ENCODE data around the gene LIN52. TPM values are rescaled to one million over a fixed set of nuclear protein-coding genes. Genes with fewer than 3 reads are reported as not detected.

LIN52 gene
- total RNA-seq, 1 experiment from 2014 or later, result 6.7 TPM

DNA sequence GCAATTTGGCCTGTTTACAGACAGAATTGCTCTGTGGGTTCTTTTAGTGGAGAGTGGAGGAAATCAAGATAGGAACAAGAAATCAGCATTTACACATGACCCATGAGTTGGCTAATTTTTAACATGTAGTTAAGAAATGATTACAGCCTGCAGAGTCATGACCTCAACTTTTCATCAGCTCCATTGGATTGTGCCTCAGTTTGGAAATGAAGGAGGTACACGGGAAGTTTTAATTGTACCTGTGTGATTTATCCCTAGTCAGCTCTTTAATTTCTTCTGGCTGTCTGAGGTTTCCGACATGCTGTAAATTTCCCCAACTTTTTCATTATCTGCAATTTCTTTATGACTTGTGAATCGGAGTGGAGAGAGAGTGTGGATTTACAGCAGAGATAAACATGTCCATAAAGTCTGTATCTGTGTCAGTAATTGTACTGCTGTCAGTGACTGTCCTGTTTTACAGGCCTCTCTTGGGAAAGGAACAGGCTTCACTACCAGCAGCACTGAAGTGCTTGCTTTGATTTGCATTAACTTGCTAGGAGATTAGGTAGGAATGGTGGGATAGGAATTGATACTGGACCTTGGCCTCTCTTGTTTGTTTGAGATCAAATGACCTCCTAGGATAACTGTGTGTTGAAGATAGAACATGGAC is 49.2 kb downstream of the LIN52 start:
- Histone ChIP-seq H3K27me3 (ENCODE audit: control insufficient read depth, insufficient read depth, low read length) (no peaks in the 10 kb centered on the region), H3K4me1 (ENCODE audit: control insufficient read depth, insufficient read depth, low read length) (no peaks in the 10 kb centered on the region), H3K27ac (ENCODE audit: low read length) (no peak overlapping the region), H3K4me3 (ENCODE audit: low read depth in 2 of 2, low read length in 2 of 2) (no peak overlapping the region), H3K36me3 (ENCODE audit: control insufficient read depth, insufficient read depth, low read length) (no peaks in the 10 kb centered on the region), H3K9me3 (ENCODE audit: control insufficient read depth, insufficient read depth, low read depth, low read length) (no peaks in the 10 kb centered on the region)
- DNase-seq (ENCODE audit: low read depth, low spot score) (no peak), ATAC-seq (no peak)
- in situ Hi-C loops (cut with HindIII; ENCODE audit: low pct_unique_long_range_greater_than_20kb, low sequenced_read_pairs), result no loop called here
- no peak for TF ChIP-seq POLR2AphosphoS5 (IDR thresholded peaks at IDR 0.05; ENCODE audit: low read depth, low read length)
- intact Hi-C loops (cut with micrococcal nuclease; ENCODE audit: unreplicated experiment), result no loop called here
- BruUV-seq (replicated peaks), result no TSS peak
- ChIA-PET CTCF (interaction anchor here (0.6 kb wide), 1 partner anchor 23 kb away, joined by 3 read pairs; no protein-coding TSS in a partner anchor), POLR2A (no interaction called here)

DNA sequence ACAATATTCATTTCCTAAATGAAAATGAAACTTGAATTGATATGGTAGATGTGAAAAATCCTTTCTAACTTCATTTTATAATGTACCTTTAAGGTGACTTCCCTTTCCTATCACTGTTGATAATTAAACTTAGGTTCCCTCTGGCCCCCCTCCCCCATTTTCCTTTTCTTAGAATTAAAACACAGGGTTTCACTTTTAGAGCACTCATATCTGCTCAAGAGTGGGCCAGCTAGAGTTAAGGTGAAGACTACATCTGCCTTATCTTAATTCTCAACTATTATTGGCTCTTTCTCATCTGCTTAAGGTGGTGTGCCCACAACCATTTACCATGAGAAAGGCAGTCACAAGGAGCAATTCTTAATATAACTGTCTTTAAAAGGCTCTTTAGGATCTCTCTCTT is 49.7 kb downstream of the LIN52 start:
- DNase-seq (ENCODE audit: low read depth, low spot score) (no peak), ATAC-seq (no peak)
- TF ChIP-seq, protein P1, sequence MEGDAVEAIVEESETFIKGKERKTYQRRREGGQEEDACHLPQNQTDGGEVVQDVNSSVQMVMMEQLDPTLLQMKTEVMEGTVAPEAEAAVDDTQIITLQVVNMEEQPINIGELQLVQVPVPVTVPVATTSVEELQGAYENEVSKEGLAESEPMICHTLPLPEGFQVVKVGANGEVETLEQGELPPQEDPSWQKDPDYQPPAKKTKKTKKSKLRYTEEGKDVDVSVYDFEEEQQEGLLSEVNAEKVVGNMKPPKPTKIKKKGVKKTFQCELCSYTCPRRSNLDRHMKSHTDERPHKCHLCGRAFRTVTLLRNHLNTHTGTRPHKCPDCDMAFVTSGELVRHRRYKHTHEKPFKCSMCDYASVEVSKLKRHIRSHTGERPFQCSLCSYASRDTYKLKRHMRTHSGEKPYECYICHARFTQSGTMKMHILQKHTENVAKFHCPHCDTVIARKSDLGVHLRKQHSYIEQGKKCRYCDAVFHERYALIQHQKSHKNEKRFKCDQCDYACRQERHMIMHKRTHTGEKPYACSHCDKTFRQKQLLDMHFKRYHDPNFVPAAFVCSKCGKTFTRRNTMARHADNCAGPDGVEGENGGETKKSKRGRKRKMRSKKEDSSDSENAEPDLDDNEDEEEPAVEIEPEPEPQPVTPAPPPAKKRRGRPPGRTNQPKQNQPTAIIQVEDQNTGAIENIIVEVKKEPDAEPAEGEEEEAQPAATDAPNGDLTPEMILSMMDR (IDR thresholded peaks at IDR 0.05), result no peak
- TF ChIP-seq SIN3A (IDR thresholded peaks at IDR 0.05; ENCODE audit: borderline replicate concordance, insufficient read depth, low read depth, low read length) (no peak), TCF7L2 (IDR thresholded peaks at IDR 0.05; ENCODE audit: low read depth, low read length) (no peak), POLR2AphosphoS5 (IDR thresholded peaks at IDR 0.05; ENCODE audit: low read depth, low read length) (no peak)
- TF ChIP-seq, protein P2, sequence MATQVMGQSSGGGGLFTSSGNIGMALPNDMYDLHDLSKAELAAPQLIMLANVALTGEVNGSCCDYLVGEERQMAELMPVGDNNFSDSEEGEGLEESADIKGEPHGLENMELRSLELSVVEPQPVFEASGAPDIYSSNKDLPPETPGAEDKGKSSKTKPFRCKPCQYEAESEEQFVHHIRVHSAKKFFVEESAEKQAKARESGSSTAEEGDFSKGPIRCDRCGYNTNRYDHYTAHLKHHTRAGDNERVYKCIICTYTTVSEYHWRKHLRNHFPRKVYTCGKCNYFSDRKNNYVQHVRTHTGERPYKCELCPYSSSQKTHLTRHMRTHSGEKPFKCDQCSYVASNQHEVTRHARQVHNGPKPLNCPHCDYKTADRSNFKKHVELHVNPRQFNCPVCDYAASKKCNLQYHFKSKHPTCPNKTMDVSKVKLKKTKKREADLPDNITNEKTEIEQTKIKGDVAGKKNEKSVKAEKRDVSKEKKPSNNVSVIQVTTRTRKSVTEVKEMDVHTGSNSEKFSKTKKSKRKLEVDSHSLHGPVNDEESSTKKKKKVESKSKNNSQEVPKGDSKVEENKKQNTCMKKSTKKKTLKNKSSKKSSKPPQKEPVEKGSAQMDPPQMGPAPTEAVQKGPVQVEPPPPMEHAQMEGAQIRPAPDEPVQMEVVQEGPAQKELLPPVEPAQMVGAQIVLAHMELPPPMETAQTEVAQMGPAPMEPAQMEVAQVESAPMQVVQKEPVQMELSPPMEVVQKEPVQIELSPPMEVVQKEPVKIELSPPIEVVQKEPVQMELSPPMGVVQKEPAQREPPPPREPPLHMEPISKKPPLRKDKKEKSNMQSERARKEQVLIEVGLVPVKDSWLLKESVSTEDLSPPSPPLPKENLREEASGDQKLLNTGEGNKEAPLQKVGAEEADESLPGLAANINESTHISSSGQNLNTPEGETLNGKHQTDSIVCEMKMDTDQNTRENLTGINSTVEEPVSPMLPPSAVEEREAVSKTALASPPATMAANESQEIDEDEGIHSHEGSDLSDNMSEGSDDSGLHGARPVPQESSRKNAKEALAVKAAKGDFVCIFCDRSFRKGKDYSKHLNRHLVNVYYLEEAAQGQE (IDR thresholded peaks at IDR 0.05; ENCODE audit: insufficient read depth in 1 of 2, low read depth in 2 of 2, low read length in 1 of 2), result no peak
- POLR2A ChIA-PET, result no interaction called here
- Histone ChIP-seq H3K4me1 (ENCODE audit: control insufficient read depth, insufficient read depth, low read length) (no peaks in the 10 kb centered on the region), H3K9me3 (ENCODE audit: control insufficient read depth, insufficient read depth, low read depth, low read length) (no peaks in the 10 kb centered on the region), H3K27ac (ENCODE audit: low read length) (no peak overlapping the region), H3K36me3 (ENCODE audit: control insufficient read depth, insufficient read depth, low read length) (no peaks in the 10 kb centered on the region), H3K27me3 (ENCODE audit: control insufficient read depth, insufficient read depth, low read length) (no peaks in the 10 kb centered on the region), H3K4me3 (ENCODE audit: low read depth in 2 of 2, low read length in 2 of 2) (no peak overlapping the region)
- intact Hi-C loops (cut with micrococcal nuclease; ENCODE audit: unreplicated experiment), result no loop called here
- in situ Hi-C loops (cut with HindIII; ENCODE audit: low pct_unique_long_range_greater_than_20kb, low sequenced_read_pairs), result no loop called here
- CTCF ChIA-PET, result no interaction called here
- BruUV-seq (replicated peaks), result no TSS peak

DNA sequence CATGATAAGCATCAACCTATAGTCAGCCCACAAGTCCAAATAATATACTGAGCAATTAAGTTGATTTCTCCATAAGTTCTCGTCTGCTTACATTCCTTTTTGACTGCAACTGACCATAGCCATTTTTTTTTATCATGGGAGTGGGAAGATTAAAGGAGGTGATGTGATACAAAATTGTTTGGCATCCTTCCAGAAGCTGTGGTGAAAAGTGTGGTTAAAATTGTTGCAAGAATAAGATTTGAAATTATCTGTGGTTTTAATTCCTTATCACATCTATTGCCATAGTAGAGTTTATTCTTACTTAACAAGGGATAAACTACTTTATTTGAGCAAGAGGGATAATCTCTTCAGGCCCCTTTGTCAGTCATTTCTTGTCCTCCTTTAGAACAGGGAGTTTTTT is 50.7 kb downstream of the LIN52 start:
- Histone ChIP-seq H3K9me3 (ENCODE audit: control insufficient read depth, insufficient read depth, low read depth, low read length) (no peaks in the 10 kb centered on the region), H3K4me1 (ENCODE audit: control insufficient read depth, insufficient read depth, low read length) (no peaks in the 10 kb centered on the region; the same call in 1 of the 2 replicates), H3K27me3 (ENCODE audit: control insufficient read depth, insufficient read depth, low read length) (no peaks in the 10 kb centered on the region), H3K4me3 (ENCODE audit: low read depth in 2 of 2, low read length in 2 of 2) (no peak overlapping the region), H3K36me3 (ENCODE audit: control insufficient read depth, insufficient read depth, low read length) (no peaks in the 10 kb centered on the region), H3K27ac (ENCODE audit: low read length) (no peak overlapping the region)
- TF ChIP-seq TCF7L2 (IDR thresholded peaks at IDR 0.05; ENCODE audit: low read depth, low read length) (no peak), SIN3A (IDR thresholded peaks at IDR 0.05; ENCODE audit: borderline replicate concordance, insufficient read depth, low read depth, low read length) (no peak), POLR2AphosphoS5 (IDR thresholded peaks at IDR 0.05; ENCODE audit: low read depth, low read length) (no peak)
- TF ChIP-seq, protein P2 (IDR thresholded peaks at IDR 0.05; ENCODE audit: insufficient read depth in 1 of 2, low read depth in 2 of 2, low read length in 1 of 2), result no peak
- TF ChIP-seq, protein P1 (IDR thresholded peaks at IDR 0.05), result no peak
- BruUV-seq (replicated peaks), result no TSS peak
- intact Hi-C loops (cut with micrococcal nuclease; ENCODE audit: unreplicated experiment) (no loop called here), in situ Hi-C loops (cut with HindIII; ENCODE audit: low pct_unique_long_range_greater_than_20kb, low sequenced_read_pairs) (no loop called here)
- ChIA-PET CTCF (no interaction called here), POLR2A (no interaction called here)
- DNase-seq (ENCODE audit: low read depth, low spot score) (no peak), ATAC-seq (no peak)

Measured in Panc1 (cell line).